Activated effector memory CD4-positive, alpha-beta T cell treated with anti-CD3 and anti-CD28 coated beads, Interleukin-2, amount 50 U/mL, for 16 hours (primary cell): ENCODE measurements around the gene KRT23.

Experiments
- DNase-seq: peaks from one replicate; pipeline ENCODE4 v3.0.0-alpha.2; 2020

Gene KRT23, protein sequence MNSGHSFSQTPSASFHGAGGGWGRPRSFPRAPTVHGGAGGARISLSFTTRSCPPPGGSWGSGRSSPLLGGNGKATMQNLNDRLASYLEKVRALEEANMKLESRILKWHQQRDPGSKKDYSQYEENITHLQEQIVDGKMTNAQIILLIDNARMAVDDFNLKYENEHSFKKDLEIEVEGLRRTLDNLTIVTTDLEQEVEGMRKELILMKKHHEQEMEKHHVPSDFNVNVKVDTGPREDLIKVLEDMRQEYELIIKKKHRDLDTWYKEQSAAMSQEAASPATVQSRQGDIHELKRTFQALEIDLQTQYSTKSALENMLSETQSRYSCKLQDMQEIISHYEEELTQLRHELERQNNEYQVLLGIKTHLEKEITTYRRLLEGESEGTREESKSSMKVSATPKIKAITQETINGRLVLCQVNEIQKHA

DNA sequence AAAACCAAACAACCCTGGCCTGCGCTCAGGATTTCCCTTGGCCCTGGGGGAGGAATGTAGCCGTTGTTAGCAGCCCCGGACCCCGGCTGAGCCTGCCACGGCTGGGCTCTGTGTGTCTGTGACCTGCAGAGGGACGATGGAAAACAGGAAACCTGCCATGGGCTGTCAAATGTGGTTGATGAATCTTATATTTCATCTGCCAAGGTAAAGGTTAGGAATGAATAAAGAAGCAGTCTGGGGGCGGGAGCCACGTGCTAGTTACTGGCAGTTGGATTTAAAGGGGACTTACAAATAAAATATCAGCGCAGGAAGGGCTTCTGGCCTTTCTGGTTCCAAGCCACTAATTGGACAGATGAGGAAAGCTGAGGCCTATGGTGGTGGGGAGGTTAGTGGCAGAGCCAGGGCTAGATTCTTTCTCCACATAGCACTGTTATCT, at the start of gene KRT23:
Gene KRT23 (minus strand): TSS at position 263 of the 436 bp plus-strand sequence. CDS start 1,043 bp downstream, outside the sequence.
- DNase-seq: no peak

DNA sequence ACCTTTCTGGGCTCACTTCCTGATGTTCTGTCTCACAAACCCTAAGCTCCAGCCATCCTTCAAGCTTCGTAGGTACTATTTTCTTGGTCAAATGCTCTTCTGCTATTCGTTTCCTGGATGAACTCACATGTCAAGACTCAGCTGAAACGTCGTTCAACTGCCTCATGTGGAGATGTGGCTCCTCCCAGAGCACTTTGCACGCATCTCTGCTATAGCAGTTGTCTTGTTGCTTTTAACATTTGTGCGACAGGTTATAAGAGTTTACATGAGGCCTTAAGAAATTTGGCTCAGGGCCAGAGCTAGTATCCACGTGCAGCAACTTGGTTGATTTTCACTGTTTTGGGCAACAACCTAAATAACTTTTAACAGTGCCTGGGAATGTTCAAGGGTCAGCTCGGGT, 49.5 kb upstream of the KRT23 start:
- DNase-seq: no peak

DNA sequence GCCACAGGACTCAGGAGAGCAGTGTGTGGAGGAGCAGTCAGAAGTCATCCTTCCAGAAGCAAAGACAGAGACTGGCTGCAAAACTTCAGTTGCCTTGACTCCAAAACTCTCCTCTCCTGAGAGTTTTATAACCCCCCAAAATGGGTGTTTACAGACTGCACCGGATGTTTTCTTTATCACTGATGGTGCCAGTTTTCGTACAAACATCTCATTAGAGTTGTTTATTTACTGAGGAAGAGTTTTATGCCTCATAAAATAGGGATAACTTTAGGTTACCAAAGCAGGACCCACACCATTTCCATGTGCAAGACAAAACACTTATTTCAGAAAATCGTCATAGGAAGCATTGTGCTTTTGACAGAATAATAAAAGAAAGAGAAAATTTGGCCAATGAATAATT, 46.8 kb upstream of the KRT23 start, which contains the start of gene KRT40:
Gene KRT40 (minus strand): TSS at position 101 of the 400 bp plus-strand sequence. CDS start 53 bp downstream, at position 48.
- no peak for DNase-seq

DNA sequence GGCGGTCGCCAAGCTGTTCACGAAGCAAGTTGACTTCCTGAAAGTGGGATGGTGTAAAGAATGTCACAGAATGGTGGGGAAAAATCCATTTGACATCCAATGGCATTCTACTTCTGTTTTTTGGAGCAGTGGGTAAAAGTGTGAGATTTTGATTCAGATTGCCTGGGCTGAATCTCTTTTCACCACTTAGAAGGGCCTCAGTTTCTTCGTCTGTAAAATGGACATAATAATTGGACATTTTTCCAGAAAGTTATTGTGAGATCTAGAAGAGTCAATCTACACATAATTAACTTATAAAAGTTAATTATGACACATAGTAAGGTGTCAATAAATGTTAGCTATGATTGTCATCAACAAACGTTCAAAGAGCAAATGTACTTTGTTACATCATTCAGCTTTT, 43.7 kb upstream of the KRT23 start:
- DNase-seq: no peak

DNA sequence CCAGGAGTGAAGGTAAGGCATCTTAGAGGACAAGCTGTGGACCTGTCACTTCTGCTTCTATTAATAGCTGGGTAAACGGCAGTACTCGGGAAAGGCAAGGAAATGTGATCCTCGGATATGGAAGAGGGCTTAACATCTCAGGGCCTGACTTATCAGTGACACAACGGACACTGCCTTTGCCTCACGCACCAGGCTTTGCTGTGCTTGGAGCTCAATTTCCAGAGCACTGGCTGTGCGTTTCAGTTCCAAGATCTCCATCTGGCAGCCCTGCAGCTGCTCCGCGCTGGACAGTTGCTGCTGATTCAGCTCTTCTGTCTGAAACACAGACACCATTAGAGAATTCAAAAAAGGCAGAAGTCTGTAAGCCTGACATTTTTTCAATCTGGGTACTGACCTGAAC, 43.1 kb upstream of the KRT23 start:
- DNase-seq: no peak

DNA sequence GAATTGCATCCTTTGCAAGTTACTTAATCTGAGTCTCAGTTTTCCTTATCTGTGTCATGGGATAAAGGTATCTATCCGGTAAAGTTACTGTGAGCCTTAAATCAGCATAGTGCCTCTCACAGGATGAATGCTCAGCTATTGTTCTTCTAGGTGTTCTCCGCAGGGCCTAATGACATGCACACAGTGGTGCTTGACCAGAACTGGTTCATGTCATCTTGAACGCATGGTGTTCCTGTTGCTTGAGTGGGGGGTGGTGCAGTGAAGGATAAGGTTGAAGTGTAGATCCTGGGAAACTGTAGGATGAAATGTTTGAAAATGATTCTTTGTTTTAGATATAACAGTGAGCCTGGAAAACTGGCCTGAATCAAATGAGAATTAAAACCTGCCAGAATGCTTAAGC, 42.7 kb upstream of the KRT23 start:
- no peak for DNase-seq

DNA sequence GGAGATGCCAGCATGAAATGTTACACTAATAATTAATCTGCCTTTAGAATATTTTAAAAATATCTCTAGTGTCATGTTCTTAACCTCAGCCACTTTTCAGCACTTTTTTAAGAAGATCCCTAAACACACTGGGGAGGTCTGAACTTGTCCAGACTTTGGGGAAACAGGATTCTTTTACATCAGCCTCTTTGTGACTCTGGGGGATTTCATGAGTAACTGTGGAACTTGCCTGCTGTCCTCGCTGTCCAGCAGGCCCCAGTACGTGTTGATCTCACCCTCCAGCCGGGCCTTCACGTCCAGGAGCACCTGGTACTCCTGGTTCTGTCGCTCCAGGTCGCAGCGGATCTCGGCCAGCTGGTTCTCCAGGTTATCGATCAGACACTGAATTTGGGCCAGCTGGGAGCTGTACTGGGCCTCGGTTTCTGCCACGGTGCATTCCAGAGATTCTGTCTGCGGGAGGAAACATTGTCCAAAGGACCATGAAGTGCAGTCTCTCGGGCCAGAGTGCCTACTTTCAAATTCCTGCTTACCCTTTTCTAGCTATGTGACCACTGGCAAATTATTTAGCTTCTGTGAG, 41.2 kb upstream of the KRT23 start:
- no peak for DNase-seq

DNA sequence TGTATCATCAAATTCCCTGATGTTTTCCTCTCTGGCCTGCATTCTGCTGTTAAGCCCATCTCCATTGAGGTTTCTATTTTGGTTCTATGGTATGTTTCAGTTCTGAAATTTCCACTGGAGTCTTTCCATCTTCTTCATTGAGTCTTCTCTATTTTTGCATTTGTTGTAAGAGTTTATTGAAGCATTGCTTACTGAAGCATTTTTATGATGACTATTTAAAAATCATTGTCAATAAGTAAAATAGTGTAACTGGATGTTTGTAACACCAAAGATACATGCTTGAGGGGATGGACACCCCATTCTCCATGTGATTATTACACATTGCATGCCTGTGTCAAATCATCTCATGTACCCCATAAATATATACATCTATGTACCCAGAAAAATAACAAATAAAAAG, 38.1 kb upstream of the KRT23 start:
- DNase-seq: no peak

DNA sequence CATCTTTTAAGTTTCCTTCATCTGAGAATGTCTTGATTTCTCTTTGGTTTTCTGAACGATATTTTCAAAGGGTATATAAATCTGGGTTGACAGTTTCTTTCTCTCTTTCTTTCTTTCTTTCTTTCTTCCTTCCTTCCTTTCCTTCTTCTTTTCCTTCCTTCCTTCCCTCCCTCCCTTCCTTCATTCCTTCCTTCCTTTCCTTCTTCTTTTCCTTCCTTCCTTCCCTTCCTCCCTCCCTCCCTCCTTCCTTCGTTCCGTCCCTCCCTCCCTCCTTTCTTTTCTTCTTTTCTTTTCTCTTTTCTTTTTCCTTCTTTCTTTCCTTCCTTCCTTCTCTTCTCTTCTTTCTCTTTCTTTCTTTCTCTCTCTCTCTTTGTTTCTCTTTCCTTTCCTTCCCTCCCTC, 36.9 kb upstream of the KRT23 start:
- DNase-seq: no peak

DNA sequence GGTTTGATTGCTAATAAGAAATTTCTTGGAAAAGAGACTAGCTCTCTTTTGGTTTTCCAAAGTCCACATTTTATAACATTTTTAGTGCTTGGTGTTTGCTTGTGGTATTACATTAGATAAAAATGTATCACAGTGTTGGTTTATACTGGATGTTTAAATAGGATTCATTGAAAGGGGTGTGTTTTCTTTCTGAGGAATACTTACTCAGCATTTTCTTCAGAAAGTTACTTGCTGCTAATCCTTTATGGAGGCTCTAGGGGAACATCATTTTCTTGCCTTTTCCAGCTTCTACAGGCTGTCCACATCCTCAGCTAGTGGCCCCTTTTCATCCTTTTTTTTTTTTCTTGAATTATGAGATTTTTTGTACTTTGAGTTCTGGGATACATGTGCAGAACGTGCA, 30.1 kb upstream of the KRT23 start:
- DNase-seq: no peak

DNA sequence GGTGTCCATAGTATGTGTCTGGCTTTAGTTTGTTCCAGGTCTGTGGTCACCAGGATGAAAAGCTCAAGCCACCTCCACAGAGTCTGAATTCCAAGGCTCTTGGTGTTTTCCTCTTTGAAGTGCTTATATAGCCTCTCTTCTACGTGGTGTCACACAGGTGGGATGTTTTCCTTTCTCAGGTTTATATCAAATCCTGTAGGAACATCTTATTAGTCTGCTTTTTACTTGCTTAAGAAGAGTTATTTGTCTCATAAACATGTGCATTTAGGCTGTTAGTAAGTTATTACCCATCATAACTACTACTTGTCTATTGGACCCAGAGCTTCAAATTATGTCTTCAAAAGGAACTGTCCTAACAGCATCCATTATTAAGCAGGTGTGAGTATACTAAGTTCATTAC, 29.4 kb upstream of the KRT23 start, which contains the start of gene KRT39:
Gene KRT39 (minus strand): TSS at position 101 of the 400 bp plus-strand sequence. CDS start 92 bp downstream, at position 9.
- DNase-seq: no peak

DNA sequence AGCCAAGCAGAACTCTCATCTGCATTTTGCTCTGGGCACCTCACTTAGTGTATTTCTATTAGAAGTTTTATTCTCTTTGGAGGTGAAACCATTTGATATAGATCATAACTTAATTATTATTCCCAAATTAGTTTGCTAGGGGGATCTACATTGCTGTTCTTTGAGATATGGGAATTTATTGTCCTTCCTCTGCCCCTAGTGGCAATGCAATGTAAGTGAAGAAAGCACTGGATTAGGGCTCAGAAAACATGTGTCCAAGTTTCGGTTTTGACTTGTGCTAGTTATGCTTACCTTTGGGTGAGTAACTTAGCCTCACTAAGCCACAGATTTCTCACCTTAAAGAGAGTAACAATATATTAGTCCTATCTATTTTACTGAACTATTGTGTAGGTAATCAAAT, 26.4 kb upstream of the KRT23 start:
- no peak for DNase-seq

DNA sequence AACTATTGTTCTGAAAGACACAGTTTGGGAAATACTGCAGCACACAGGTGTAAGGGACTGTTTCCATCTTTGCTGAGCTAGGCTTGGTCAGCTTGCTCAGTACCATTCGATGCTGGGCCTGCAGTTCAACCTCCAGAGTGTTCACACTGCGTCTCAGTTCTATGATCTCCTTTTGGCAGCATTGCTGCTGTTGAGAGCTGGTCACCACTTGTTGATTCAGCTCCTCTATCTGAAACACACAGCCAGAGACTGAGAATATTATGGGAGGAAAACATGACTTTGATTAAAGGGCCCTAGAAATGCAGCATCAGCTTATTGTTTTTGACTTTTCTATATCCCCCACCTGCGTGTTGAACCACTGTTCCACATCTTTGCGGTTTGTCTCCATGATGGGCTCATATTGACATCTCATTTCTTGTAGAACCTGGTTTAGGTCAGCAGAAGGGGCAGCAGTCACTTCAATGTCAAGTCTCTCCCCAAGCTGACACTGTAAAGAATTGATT, 24.7 kb upstream of the KRT23 start:
- DNase-seq: no peak

DNA sequence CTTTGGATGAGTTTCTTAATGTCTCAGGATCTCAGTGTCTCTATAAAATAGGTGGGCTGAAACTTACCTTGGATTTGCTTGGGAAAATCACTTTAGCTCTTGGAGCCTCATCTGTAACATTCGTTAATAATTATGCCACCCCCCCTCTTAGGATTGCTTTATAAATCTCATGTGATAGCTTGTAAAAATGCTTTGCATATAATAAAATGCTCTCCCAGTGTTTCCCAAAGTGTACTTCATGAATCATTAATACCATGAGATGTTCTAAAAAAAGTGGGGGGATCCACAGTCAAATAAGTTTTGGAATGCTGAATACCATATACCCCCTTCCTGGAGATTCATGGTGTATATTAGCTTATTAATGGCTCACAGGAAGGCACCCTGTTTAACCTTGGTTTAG, 24.1 kb upstream of the KRT23 start:
- no peak for DNase-seq

DNA sequence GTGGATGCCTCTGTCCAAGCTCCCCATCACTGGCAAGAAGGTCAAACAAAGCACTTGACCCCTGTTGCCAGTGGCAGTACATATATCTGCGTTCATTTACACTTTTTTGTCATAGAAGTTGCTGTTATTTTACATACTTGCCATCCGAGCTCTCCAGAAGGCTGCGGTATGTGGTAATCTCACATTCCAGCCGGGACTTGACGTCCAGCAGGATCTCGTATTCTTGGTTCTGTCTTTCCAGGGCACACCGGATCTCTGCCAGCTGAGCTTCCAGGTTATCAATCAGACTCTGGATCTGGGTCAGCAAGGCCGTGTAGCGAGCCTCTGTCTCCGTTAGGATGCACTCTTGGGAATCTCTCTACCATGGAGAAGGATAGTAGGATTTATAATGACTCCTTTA, 22.7 kb upstream of the KRT23 start:
- no peak for DNase-seq

DNA sequence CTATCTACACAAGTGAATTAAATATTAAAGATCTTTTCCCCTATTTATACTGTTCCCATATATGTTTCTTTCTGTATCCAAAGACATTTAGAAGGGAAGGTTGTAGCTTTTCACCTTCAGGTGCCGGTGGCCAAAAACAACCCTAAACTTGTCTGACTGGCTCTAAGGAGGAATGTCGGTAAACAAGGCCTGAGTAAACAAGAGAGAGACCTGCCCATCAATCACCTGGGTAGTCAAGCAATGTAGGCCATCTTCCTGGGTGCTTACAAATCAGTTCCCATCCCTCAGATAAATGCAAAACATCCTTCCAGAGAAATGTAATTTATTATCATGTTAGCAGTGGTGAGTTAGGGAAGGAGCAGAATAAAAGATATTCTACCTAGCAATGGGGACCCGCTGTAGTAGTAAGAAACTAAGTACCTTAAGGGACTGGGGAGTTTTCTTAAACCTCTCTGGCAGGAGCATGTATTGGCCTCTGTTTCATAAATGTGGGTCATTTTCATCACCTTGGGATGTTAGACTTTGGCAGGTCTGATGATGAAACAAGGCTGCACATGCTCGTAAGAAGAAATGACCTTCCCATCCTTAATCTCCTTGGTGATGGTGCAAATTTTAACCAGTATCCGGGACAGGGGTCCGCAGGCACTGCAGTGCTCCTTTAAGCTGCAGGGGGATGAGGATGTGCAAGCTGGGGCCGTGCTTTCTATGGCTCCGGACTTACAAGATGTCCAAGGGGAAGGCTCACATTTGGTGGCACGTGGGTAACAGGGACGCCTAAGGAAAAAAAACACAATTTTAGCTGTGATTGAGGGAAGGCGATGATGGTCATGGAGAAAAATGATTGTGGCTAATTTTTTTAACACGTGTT, 20.9 kb upstream of the KRT23 start:
- no peak for DNase-seq

DNA sequence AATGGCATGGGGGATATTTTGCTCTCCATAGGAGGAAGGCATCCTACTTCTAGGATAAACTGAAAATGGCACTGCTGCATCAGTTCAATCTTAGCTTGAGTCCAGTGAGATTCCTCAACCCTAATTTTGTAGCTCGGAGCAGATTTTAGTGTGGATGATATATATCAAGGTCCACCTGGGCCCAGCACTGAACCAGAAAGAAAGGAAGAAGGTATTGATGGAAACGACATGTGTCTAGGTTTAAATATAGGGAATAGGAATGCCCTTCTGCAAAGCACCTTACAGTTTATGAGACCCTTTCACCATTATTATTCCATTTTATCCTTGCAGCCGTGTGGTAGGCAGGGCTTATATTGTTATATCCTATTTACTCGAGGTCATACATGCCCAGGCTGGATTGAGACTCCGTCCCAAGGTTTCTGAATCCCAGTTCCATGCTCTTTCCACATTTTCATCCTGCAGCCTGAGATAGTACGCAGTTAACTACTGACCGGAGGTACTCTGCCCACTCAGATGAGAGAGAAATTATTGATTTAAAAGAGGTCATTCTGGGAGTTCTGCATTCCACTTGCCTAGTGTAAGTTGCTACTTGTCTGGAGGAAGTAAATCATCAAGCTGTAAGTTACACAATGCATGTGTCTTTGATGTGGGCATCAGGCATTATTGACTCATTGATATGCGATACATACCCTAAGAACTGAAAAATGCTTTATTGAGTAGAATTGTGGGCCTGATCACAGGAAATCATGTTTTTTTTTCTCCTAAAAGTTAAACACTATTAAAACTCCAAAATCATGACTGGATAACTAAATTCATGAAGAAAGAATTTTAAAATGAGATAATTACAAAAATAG, 19.2 kb upstream of the KRT23 start:
- DNase-seq: no peak

DNA sequence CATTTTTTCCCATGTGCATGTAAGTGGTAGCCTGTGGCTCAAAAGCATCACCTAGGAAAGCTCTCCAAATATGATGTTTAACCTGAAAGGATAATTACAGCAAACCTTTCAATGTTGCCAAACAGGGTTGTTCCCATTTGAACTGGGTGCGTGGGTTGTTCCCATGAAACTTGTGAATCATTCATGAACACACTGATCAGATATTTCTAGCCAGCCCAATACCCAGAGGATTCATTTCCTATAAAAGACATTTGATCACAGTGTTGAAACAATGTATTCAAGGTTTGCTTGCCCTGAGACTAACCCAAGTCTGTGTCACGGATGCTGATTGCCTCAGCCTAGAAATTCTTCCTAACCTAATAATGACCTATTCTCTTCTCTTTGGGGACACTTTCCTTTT, 16.4 kb upstream of the KRT23 start:
- no peak for DNase-seq

DNA sequence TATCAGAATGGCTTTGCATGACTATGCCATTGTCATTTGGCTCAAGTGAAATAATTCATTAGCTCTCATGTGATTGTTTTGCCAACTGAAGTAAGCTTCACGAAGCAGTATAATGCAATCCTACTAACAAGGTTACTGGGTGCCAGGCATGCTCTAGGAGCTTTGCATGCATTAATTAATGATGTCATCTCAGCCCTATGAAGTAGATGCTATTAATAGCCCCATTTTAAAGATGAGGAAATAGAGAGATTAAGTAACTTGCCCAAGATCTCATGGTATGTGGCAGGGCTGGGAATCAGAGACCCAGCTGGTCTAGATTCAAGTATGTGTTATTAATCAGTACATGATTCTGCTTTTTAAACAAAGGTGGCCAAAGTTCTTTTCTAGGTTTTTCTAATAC, 15.2 kb upstream of the KRT23 start:
- no peak for DNase-seq

DNA sequence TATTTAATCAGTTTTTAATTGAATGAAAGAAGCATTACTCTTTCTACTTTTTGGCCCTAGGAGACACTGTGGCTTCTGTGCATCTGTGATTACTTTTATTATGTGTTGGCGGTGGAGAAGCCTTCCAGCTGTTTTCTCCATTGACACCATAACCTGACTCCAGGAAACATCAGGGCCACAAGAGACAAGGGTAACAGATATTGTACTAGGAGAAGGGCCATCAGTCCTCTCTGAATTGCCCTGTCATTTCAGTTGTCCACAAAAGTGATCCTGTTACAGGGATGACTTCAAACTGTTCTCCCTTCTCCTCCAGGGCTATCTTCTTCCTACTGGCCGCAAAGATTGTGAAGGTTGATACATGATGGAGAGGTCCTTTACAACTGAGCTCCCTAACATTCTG, 14.7 kb upstream of the KRT23 start:
- no peak for DNase-seq

DNA sequence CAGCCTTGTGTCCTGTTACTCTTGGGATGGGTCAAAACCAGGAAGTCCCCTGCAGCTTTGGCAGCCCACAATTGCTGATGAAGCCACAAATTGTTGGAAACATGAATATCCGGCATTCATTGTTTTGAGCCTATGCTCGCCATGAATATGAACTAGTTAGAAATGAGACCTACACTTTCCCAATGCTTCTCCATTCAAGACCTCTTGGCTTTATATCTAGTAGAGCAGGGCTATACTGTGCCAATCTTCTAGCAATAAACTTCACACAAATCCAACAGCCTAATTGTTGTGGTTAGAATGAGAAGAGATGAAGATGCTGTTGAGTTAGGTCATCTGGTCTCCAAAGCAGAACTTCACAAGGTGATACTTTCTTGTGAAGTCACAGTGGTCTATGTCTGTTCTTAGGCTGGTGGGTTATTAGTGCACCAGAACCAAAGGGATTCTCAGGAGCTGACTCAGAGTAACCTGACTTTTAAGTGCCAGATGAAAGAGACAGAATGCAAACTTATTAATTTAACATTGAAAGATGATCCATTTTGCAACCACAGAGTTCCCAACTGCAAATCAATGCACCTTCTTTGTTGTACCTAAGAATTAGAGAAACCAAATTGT, 13.7 kb upstream of the KRT23 start:
- no peak for DNase-seq

DNA sequence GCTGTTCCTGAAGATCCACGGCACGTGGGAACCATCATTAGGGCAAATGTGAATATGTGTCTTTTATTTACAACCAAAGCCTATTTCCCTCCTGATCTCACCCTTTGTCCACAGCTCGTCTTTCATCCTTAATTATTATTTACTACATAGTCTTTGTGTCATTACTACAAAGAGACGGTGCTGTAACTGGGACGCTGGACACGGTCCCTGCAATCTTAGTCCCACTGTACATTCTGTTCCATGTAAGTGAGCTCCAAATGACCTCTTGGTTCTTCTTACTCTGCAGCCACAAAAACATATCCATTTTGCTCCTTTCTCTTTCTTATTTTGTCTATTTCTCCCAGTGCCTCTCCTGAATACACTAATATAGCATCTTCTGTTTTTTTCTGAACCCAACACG, 12.7 kb upstream of the KRT23 start:
- no peak for DNase-seq
